Stomach smooth muscle (tissue), 2 donors: ENCODE measurements around the gene ATP6V1E1.
A peak's percentile ranks its signal among the peaks of the same experiment; 100 is the strongest.
"Not testable (repeated sequence)": the region's sequence is repeated elsewhere in the genome, so short reads cannot be mapped to it uniquely, and the experiment has no call there.

ENCODE experiments used
- H3K27ac ChIP-seq: one replicate; pipeline ENCODE4 v1.7.0; 2013; ENCODE audit warnings: mild to moderate bottlenecking, low read length, inconsistent platforms
- H3K27me3 ChIP-seq, 2 donors: one replicate each; pipeline ENCODE4 v1.7.0; 2013; ENCODE audit warnings: low read length in 2 of 2; ENCODE audit not compliant: insufficient read depth in 2 of 2, control insufficient read depth in 1 of 2
- H3K36me3 ChIP-seq, 2 donors: one replicate each; pipeline ENCODE4 v1.7.0; 2013; ENCODE audit warnings: low read length in 2 of 2; ENCODE audit not compliant: control insufficient read depth in 2 of 2, insufficient read depth in 2 of 2
- H3K4me1 ChIP-seq: one replicate; pipeline ENCODE4 v1.7.0; 2013; ENCODE audit warnings: low read length; ENCODE audit not compliant: control insufficient read depth, insufficient read depth
- H3K4me3 ChIP-seq, 2 donors: one replicate each; pipeline ENCODE4 v1.7.0; 2013; ENCODE audit warnings: low read length in 2 of 2
- H3K9ac ChIP-seq, 2 donors: one replicate each; pipeline ENCODE4 v1.7.0; 2013; ENCODE audit warnings: low read length in 2 of 2, mild to moderate bottlenecking in 1 of 2
- H3K9me3 ChIP-seq, 2 donors: one replicate each; pipeline ENCODE4 v1.7.0; 2013; ENCODE audit warnings: low read length in 2 of 2; ENCODE audit not compliant: control insufficient read depth in 2 of 2
- donor health status: healthy.
- donor health status: Pancreatic carcinoma.

ATP6V1E1 gene

GRCh38 chr22:17628406-17629172 is at the start of gene ATP6V1E1:
Gene ATP6V1E1 (minus strand): TSS chr22:17628749. CDS start chr22:17628635, 114 bp downstream.
- H3K9ac ChIP-seq = peak within 1 kb of the TSS; percentile 99
- peak within 1 kb of the TSS; percentile 97 for H3K27ac ChIP-seq
- H3K4me3 ChIP-seq = peak within 1 kb of the TSS; percentile 95 to 100
- peaks cover 16% of the 10 kb centered on the region for H3K4me1 ChIP-seq
- H3K36me3 ChIP-seq = no peaks in the 10 kb centered on the region
- H3K9me3 ChIP-seq = no peaks in the 10 kb centered on the region
- no peaks in the 10 kb centered on the region for H3K27me3 ChIP-seq

- Histone ChIP-seq H3K4me3 (no peak overlapping the region), H3K4me1 (no peaks in the 10 kb centered on the region), H3K9me3 (no peaks in the 10 kb centered on the region), H3K27me3 (no peaks in the 10 kb centered on the region), H3K9ac (no peak overlapping the region), H3K36me3 (no peaks in the 10 kb centered on the region), H3K27ac (no peak overlapping the region)
These were observed 47.0 kb upstream of the ATP6V1E1 start for GRCh38 chr22:17675584-17675983.

- Histone ChIP-seq H3K4me3 (no peak overlapping the region), H3K36me3 (no peaks in the 10 kb centered on the region), H3K9me3 (no peaks in the 10 kb centered on the region), H3K27me3 (no peaks in the 10 kb centered on the region), H3K27ac (no peak overlapping the region), H3K9ac (no peak overlapping the region), H3K4me1 (no peaks in the 10 kb centered on the region)
These were observed 45.6 kb upstream of the ATP6V1E1 start for GRCh38 chr22:17674152-17674551.

- H3K4me3 ChIP-seq = no peak overlapping the region
- no peaks in the 10 kb centered on the region for H3K27me3 ChIP-seq
- no peaks in the 10 kb centered on the region for H3K4me1 ChIP-seq
- no peak overlapping the region for H3K27ac ChIP-seq
- H3K36me3 ChIP-seq = no peaks in the 10 kb centered on the region
- H3K9me3 ChIP-seq = no peaks in the 10 kb centered on the region
- no peak overlapping the region for H3K9ac ChIP-seq
These were observed 44.0 kb upstream of the ATP6V1E1 start for GRCh38 chr22:17672417-17672991.

- not testable (repeated sequence) for H3K4me3 ChIP-seq, H3K27ac ChIP-seq
These were observed 43.1 kb upstream of the ATP6V1E1 start for GRCh38 chr22:17671521-17672092.

GRCh38 chr22:17665854-17666253 is 37.3 kb upstream of the ATP6V1E1 start:
- Histone ChIP-seq H3K9ac (no peak overlapping the region), H3K27ac (no peak overlapping the region), H3K4me1 (no peaks in the 10 kb centered on the region), H3K9me3 (no peaks in the 10 kb centered on the region), H3K36me3 (peaks cover 4 to 8% of the 10 kb centered on the region in 2 donors), H3K27me3 (no peaks in the 10 kb centered on the region), H3K4me3 (no peak overlapping the region)

More at GRCh38 chr22:17671521-17672092, 43.1 kb upstream of the ATP6V1E1 start:
- not testable (repeated sequence) for H3K27me3 ChIP-seq, H3K36me3 ChIP-seq, H3K9ac ChIP-seq, H3K9me3 ChIP-seq, H3K4me1 ChIP-seq

GRCh38 chr22:17665248-17665647 is 36.7 kb upstream of the ATP6V1E1 start:
- Histone ChIP-seq H3K4me1 (no peaks in the 10 kb centered on the region), H3K27me3 (no peaks in the 10 kb centered on the region), H3K9ac (no peak overlapping the region), H3K9me3 (no peaks in the 10 kb centered on the region), H3K36me3 (peaks cover 4 to 8% of the 10 kb centered on the region in 2 donors), H3K27ac (no peak overlapping the region), H3K4me3 (no peak overlapping the region)

- no peaks in the 10 kb centered on the region for H3K27me3 ChIP-seq
- H3K36me3 ChIP-seq = peaks cover 4 to 8% of the 10 kb centered on the region in 2 donors
- H3K9me3 ChIP-seq = no peaks in the 10 kb centered on the region
- no peaks in the 10 kb centered on the region for H3K4me1 ChIP-seq
- no peak overlapping the region for H3K27ac ChIP-seq
- no peak overlapping the region for H3K9ac ChIP-seq
- H3K4me3 ChIP-seq = no peak overlapping the region
These were observed 36.0 kb upstream of the ATP6V1E1 start for GRCh38 chr22:17664414-17665055.

- H3K27me3 ChIP-seq = no peaks in the 10 kb centered on the region
- H3K4me3 ChIP-seq = no peak overlapping the region
- H3K9me3 ChIP-seq = no peaks in the 10 kb centered on the region
- no peak overlapping the region for H3K9ac ChIP-seq
- no peak overlapping the region for H3K27ac ChIP-seq
- H3K4me1 ChIP-seq = no peaks in the 10 kb centered on the region
- H3K36me3 ChIP-seq = peaks cover 0 to 3% of the 10 kb centered on the region in 2 donors
These were observed 28.4 kb upstream of the ATP6V1E1 start for GRCh38 chr22:17656870-17657395.

GRCh38 chr22:17655289-17655688 is 26.7 kb upstream of the ATP6V1E1 start:
- no peak overlapping the region for H3K27ac ChIP-seq
- H3K36me3 ChIP-seq = peaks cover 0 to 3% of the 10 kb centered on the region in 2 donors
- no peaks in the 10 kb centered on the region for H3K9me3 ChIP-seq
- H3K4me3 ChIP-seq = no peak overlapping the region
- no peaks in the 10 kb centered on the region for H3K27me3 ChIP-seq
- no peaks in the 10 kb centered on the region for H3K4me1 ChIP-seq
- H3K9ac ChIP-seq = no peak overlapping the region
